Measurements from ENCODE around the gene UBTD1.
"Not testable (repeated sequence)": the region's sequence is repeated elsewhere in the genome, so short reads cannot be mapped to it uniquely, and the experiment has no call there.

UBTD1 gene

DNA sequence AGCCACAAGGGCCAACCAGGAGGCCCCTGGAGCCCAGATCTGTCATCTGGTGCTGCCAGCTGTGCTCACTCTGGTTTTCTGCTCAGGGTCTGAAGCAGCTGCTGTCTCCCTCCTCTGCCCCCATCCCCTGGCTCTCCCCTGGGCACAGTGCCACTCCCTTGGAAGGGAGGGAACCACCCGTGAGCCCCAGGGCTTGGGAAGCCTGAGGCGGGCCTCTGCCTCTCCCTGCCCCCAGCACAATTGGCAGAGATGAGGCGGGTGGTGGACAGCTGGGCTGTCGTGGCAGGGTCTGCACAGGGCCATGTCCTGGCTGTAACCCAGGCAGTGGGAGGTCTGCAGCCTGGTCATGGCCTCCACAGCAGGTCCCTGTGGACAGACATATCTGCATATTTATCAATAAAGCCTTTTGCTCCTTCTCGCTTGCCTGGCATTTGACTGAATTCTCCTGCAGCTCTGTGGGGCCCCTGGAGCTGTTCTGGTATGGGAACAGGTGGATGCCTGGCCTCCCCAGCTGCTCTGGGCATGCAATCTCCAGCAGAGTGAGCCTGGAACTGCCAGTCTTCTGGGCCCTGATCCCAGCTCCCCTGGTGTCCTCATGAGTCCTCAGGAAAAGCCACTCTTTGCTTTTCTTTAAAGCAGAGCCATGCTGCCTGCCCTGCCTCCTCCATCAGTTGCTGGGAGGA lies 72.2 kb downstream of the UBTD1 start:
- no peak for TF ChIP-seq TAF1 (IDR thresholded peaks at IDR 0.05; ENCODE audit: low read depth, low read length)
- no peak for TF ChIP-seq POLR2A (IDR thresholded peaks at IDR 0.05; ENCODE audit: low read depth, low read length)
- no peak for TF ChIP-seq POU2F2 (IDR thresholded peaks at IDR 0.05; ENCODE audit: low read depth, low read length)
- no peak for TF ChIP-seq PAX5 (IDR thresholded peaks at IDR 0.05; ENCODE audit: insufficient read depth, low read length, severe bottlenecking)
- TF ChIP-seq SPI1 (IDR thresholded peaks at IDR 0.05; ENCODE audit: low read depth, low read length) = no peak
- no peak for TF ChIP-seq POLR2AphosphoS5 (IDR thresholded peaks at IDR 0.05; ENCODE audit: low read depth, low read length)
- FAIRE-seq = no peak
- DNase-seq (ENCODE audit: insufficient read length, low spot score) = no peak

DNA sequence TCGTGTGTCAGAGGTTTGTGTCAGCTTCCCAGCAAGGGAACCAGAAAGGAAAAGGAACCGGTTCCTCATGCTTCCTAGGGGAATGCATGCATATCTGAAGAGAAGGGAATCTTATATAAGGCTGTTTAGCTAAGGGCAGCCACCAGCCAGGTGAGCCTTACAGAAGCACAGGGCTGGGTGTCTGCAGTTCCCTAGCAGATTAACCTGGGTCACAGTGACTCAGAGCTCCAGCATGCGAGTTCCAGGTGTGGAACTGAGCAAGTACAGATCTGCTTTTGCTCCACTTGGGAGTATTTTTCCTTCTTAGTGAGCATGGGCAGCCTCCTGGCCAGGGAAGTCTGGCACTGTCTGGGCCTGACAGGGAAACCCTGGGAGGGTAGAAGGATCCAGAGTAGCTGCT lies 72.9 kb downstream of the UBTD1 start:
- FAIRE-seq (no peak), DNase-seq (ENCODE audit: insufficient read length, low spot score) (no peak)
- TF ChIP-seq SPI1 (IDR thresholded peaks at IDR 0.05; ENCODE audit: low read depth, low read length) (no peak), PAX5 (IDR thresholded peaks at IDR 0.05; ENCODE audit: insufficient read depth, low read length, severe bottlenecking) (no peak), POLR2A (IDR thresholded peaks at IDR 0.05; ENCODE audit: low read depth, low read length) (no peak)

DNA sequence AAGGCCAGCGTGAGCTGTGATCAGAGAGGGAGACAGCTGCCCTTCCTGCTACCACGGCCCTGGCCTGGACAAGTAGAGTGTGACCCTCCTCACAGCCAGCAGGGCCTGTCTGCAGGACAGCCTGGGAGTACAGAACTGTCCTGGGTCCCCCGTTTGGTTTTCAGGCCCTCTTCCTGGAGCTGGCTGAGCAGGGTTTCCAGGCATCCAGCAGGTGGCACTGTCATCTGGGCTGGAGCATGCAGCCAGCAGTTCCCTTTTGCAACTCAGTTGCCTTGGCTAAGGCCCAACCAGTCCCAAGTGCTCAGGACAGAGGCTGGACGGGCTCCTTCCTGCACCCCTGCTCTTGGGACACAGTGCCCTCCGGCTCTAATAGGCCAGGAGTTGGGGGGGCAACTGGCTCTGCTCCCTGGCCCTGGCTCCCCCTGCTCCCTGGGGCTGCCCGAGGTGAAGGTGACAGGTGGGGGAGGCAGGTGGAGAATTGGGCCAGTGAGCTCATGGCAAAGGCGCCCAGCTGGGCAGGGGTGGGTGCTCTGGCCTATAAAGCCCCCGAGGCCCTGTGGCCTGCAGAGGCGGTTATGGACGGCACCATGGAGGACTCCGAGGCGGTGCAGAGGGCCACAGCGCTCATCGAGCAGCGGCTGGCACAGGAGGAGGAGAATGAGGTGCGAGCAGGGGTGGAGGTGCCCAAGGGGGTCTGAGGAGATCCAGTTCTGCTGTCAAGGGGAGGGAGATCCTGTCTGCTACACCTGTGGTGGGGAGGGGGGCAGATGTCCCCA lies 73.7 kb downstream of the UBTD1 start, which contains the start of gene ANKRD2:
TSS of gene ANKRD2 (plus strand) at position 566 of the 776 bp plus-strand sequence. CDS start at position 576, 10 bp downstream.
- no peak for TF ChIP-seq TAF1 (IDR thresholded peaks at IDR 0.05; ENCODE audit: low read depth, low read length)
- peak; percentile 82 for TF ChIP-seq SPI1 (IDR thresholded peaks at IDR 0.05; ENCODE audit: low read depth, low read length)
- DNase-seq (ENCODE audit: insufficient read length, low spot score) (peak; percentile 79), FAIRE-seq (peak; percentile 80)

DNA sequence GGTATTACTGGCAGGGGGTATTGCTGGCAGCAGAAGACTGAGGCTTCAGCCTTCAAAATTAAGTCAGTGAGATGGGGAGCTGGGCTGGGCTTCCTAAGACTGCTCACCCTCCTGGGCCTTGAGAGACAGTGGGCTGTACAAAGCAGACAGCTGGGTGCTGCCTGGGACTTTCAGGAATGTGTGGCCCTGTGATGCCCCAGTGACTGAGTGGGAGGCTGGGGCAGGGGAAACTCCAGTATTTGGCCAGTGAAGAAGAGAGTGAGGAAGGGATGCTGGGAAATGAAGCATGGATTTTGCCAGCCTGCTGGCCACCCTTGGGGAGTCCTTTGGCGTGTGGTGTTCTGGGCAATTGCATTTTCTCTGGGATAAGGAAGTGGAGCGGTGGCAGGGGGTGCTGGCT lies 74.3 kb downstream of the UBTD1 start:
- TF ChIP-seq POLR2A (IDR thresholded peaks at IDR 0.05; ENCODE audit: low read depth, low read length) (no peak), PAX5 (IDR thresholded peaks at IDR 0.05; ENCODE audit: insufficient read depth, low read length, severe bottlenecking) (no peak), SPI1 (IDR thresholded peaks at IDR 0.05; ENCODE audit: low read depth, low read length) (no peak), POLR2AphosphoS5 (IDR thresholded peaks at IDR 0.05; ENCODE audit: low read depth, low read length) (no peak), POU2F2 (IDR thresholded peaks at IDR 0.05; ENCODE audit: low read depth, low read length) (no peak), TAF1 (IDR thresholded peaks at IDR 0.05; ENCODE audit: low read depth, low read length) (no peak)
- FAIRE-seq (no peak), DNase-seq (ENCODE audit: insufficient read length, low spot score) (no peak)

DNA sequence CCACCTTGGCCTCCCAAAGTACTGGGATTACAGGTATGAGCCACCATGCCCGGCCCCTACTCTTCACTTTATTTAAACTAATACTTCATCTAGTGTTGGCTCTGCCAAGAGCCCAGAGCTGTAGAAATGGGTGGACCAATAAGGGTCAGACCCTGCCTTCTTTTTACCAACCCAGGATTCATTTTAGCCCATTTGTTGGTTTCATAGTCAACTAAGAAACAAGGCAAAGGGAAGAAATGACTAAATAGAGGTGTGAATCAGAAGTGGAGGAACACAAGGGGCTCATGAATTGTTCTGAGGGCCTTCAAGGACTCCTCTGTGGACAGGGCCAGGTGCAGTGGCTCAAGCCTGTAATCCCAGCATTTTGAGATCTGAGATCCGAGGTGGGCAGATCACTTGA lies 74.9 kb downstream of the UBTD1 start:
- FAIRE-seq (no peak), DNase-seq (ENCODE audit: insufficient read length, low spot score) (no peak)
- no peak for TF ChIP-seq POLR2AphosphoS5 (IDR thresholded peaks at IDR 0.05; ENCODE audit: low read depth, low read length)
- TF ChIP-seq PAX5 (IDR thresholded peaks at IDR 0.05; ENCODE audit: insufficient read depth, low read length, severe bottlenecking) = no peak
- no peak for TF ChIP-seq TAF1 (IDR thresholded peaks at IDR 0.05; ENCODE audit: low read depth, low read length)
- TF ChIP-seq POLR2A (IDR thresholded peaks at IDR 0.05; ENCODE audit: low read depth, low read length) = no peak
- no peak for TF ChIP-seq POU2F2 (IDR thresholded peaks at IDR 0.05; ENCODE audit: low read depth, low read length)
- TF ChIP-seq SPI1 (IDR thresholded peaks at IDR 0.05; ENCODE audit: low read depth, low read length) = no peak

DNA sequence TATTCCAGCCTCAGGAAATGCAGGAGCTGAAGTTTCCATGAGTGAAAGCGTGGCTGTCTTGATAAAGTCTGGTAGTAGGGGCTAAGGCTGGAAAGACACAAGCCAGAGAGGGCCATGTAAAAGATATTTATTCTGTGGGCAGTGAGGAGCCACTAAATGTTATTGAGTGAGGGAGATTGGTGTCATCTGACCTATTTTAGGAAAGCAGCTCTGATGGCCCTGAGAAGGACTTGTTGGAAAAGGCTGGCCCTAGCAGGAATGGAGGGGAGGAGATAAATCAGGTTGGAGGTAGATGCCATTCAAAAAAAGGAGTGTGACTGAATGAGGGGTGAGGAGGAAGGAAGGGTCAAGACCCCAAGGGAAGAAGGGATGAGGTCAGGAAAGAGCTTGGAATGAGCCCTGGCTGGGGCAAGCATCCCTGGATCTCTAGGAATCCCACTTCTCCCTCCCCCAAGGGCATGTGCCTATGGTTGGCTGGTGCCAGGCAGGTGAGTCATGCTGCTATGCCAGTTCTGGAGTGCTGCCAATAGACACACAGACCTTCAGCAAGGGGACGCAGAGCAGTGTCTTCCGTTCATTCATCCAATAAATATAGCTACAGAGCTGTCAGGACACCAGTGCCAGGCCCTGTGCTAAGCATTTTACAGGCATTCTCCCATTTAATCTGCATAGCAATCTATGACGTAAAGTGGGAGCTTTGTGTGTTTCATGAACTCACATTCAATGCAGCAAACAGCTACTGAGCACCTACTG lies 75.8 kb downstream of the UBTD1 start:
- FAIRE-seq = no peak
- TF ChIP-seq POLR2A (IDR thresholded peaks at IDR 0.05; ENCODE audit: low read depth, low read length) (no peak), POLR2AphosphoS5 (IDR thresholded peaks at IDR 0.05; ENCODE audit: low read depth, low read length) (no peak), TAF1 (IDR thresholded peaks at IDR 0.05; ENCODE audit: low read depth, low read length) (no peak), POU2F2 (IDR thresholded peaks at IDR 0.05; ENCODE audit: low read depth, low read length) (no peak), PAX5 (IDR thresholded peaks at IDR 0.05; ENCODE audit: insufficient read depth, low read length, severe bottlenecking) (no peak), SPI1 (IDR thresholded peaks at IDR 0.05; ENCODE audit: low read depth, low read length) (no peak)
- no peak for DNase-seq (ENCODE audit: insufficient read length, low spot score)

DNA sequence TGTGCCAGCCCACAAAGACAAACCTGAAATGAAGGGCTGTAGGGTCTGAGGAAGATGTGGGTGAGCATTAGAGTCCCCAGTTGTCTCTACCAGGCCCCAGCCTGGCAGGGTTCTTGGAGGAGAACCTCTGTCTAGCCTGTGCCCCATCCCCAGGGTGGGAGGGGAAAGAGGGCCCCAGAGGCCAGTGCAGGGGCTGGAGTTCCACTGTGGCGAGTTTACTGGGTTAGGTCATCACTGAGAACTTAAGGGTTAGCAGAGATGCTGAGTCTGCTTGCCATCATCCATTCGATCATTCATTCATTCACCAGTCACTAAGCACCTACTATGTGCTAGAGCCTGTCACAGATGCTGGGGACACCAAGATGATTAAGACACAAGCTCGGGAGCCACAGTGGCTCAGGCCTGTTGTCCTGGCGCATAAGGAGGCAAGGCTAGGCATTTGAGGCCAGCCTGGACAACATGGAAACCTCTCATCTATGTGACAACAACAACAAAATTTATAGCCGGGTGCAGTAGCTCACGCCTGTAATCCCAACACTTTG lies 76.5 kb downstream of the UBTD1 start:
- FAIRE-seq (no peak), DNase-seq (ENCODE audit: insufficient read length, low spot score) (no peak)
- TF ChIP-seq POLR2AphosphoS5 (IDR thresholded peaks at IDR 0.05; ENCODE audit: low read depth, low read length) = no peak
- TF ChIP-seq TAF1 (IDR thresholded peaks at IDR 0.05; ENCODE audit: low read depth, low read length) = no peak
- TF ChIP-seq SPI1 (IDR thresholded peaks at IDR 0.05; ENCODE audit: low read depth, low read length) = no peak
- TF ChIP-seq POU2F2 (IDR thresholded peaks at IDR 0.05; ENCODE audit: low read depth, low read length) = no peak
- TF ChIP-seq POLR2A (IDR thresholded peaks at IDR 0.05; ENCODE audit: low read depth, low read length) = no peak
- no peak for TF ChIP-seq PAX5 (IDR thresholded peaks at IDR 0.05; ENCODE audit: insufficient read depth, low read length, severe bottlenecking)

DNA sequence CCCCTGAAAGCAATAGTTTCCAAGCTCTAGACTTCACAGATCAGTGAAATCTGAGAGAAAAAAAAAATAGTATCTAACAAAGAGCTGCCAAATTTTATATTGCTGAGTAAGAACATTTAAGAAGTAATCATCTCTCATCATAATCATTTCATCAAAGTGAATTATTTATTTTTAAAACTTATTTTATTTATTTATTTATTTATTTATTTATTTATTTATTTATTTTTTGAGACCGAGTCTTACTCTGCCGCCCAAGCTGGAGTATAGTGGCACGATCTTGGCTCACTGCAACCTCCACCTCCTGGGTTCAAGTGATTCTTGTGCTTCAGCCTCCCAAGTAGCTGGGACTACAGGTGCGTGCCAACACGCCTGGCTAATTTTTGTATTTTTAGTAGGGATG lies 77.8 kb downstream of the UBTD1 start:
- DNase-seq (ENCODE audit: insufficient read length, low spot score); FAIRE-seq: not testable (repeated sequence)

DNA sequence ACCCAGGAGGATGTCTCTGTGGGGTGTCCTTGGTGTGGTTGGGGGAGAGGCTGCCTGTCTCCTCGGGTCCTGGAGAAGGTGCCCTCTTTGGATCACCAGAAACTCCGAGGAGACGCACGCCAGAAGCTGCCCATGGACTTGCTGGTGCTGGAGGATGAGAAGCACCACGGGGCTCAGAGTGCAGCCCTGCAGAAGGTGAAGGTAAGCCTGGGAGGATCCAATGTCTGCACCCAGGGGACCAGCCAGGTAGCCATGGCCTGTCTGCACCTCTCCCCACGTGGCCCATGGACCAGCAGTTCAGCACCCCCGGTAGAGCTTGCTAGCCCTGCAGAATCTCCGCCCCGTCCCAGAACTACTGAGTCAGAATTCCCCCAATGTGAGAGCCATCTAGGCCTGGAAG lies 79.0 kb downstream of the UBTD1 start:
- TF ChIP-seq POLR2AphosphoS5 (IDR thresholded peaks at IDR 0.05; ENCODE audit: low read depth, low read length) = no peak
- TF ChIP-seq POU2F2 (IDR thresholded peaks at IDR 0.05; ENCODE audit: low read depth, low read length) = no peak
- no peak for TF ChIP-seq PAX5 (IDR thresholded peaks at IDR 0.05; ENCODE audit: insufficient read depth, low read length, severe bottlenecking)
- TF ChIP-seq SPI1 (IDR thresholded peaks at IDR 0.05; ENCODE audit: low read depth, low read length) = no peak
- TF ChIP-seq TAF1 (IDR thresholded peaks at IDR 0.05; ENCODE audit: low read depth, low read length) = no peak
- TF ChIP-seq POLR2A (IDR thresholded peaks at IDR 0.05; ENCODE audit: low read depth, low read length) = no peak
- no peak for DNase-seq (ENCODE audit: insufficient read length, low spot score)
- no peak for FAIRE-seq
